Measurements from ENCODE around the gene ASS1.
"Not testable (repeated sequence)": the region's sequence is repeated elsewhere in the genome, so short reads cannot be mapped to it uniquely, and the experiment has no call there.

ASS1 gene

GRCh38 chr9:130444565-130445221 lies at the start of gene ASS1:
TSS of gene ASS1 (plus strand) at chr9:130444961. CDS start at chr9:130452229, 7,268 bp downstream.
- peak; percentile 64 for DNase-seq

- DNase-seq, result no peak
These were observed 48.8 kb upstream of the ASS1 start for GRCh38 chr9:130395810-130396435.

GRCh38 chr9:130396581-130396980 lies 48.2 kb upstream of the ASS1 start:
- no peak for DNase-seq

GRCh38 chr9:130398487-130399240 lies 46.1 kb upstream of the ASS1 start:
- DNase-seq, result no peak

- no peak for DNase-seq
These were observed 45.0 kb upstream of the ASS1 start for GRCh38 chr9:130399768-130400167.

- DNase-seq, result no peak
These were observed 43.9 kb upstream of the ASS1 start for GRCh38 chr9:130400870-130401269.

GRCh38 chr9:130401742-130402141 lies 43.0 kb upstream of the ASS1 start:
- DNase-seq, result not testable (repeated sequence)

- DNase-seq, result no peak
These were observed 42.5 kb upstream of the ASS1 start for GRCh38 chr9:130402243-130402642.

GRCh38 chr9:130402645-130403440 lies 41.9 kb upstream of the ASS1 start:
- DNase-seq, result no peak

- DNase-seq, result no peak
These were observed 39.0 kb upstream of the ASS1 start for GRCh38 chr9:130405657-130406257.

- DNase-seq, result no peak
These were observed 38.4 kb upstream of the ASS1 start for GRCh38 chr9:130406278-130406895.

GRCh38 chr9:130407916-130408663 lies 36.7 kb upstream of the ASS1 start:
- no peak for DNase-seq

- no peak for DNase-seq
These were observed 36.1 kb upstream of the ASS1 start for GRCh38 chr9:130408669-130409068.

GRCh38 chr9:130409246-130409645 lies 35.5 kb upstream of the ASS1 start:
- no peak for DNase-seq

- no peak for DNase-seq
These were observed 34.3 kb upstream of the ASS1 start for GRCh38 chr9:130410443-130410842.

- DNase-seq, result no peak
These were observed 33.2 kb upstream of the ASS1 start for GRCh38 chr9:130411566-130411915.

GRCh38 chr9:130414081-130414731 lies 30.6 kb upstream of the ASS1 start:
- DNase-seq, result no peak

- DNase-seq, result no peak
These were observed 29.6 kb upstream of the ASS1 start for GRCh38 chr9:130414910-130415746.

GRCh38 chr9:130417602-130418001 lies 27.2 kb upstream of the ASS1 start:
- no peak for DNase-seq

- DNase-seq, result no peak
These were observed 26.0 kb upstream of the ASS1 start for GRCh38 chr9:130418776-130419175.

Data from eye (tissue), 1 donor.